H9 (cell line): Measurements from ENCODE around the gene UBE2N. TPM values are rescaled to one million over a fixed set of nuclear protein-coding genes. Genes with fewer than 3 reads are reported as not detected.

ENCODE experiments used
- DNase-seq: peaks from one replicate; pipeline ENCODE4 v3.0.0-alpha.2; 2017
- H2AFZ ChIP-seq: one replicate; pipeline ENCODE4 v1.6.1; 2013; ENCODE audit warnings: mild to moderate bottlenecking, low read length, control low read depth, moderate library complexity
- H2AK5ac ChIP-seq: 2 replicates; pipeline ENCODE4 v1.6.1; 2013; ENCODE audit warnings: low read length, control low read depth, mixed read lengths; ENCODE audit not compliant: insufficient read length
- H2BK120ac ChIP-seq: one replicate; pipeline ENCODE4 v1.6.1; 2013; ENCODE audit warnings: low read depth, mild to moderate bottlenecking, low read length, control low read depth, inconsistent platforms; ENCODE audit not compliant: poor library complexity, severe bottlenecking
- H2BK12ac ChIP-seq: 2 replicates; pipeline ENCODE4 v1.6.1; 2013; ENCODE audit warnings: low read length, control low read depth, mixed read lengths, low read depth; ENCODE audit not compliant: insufficient read length
- H2BK15ac ChIP-seq: 2 replicates; pipeline ENCODE4 v1.6.1; 2013; ENCODE audit warnings: low read depth, low read length, control low read depth
- H2BK20ac ChIP-seq: one replicate; pipeline ENCODE4 v1.6.1; 2013; ENCODE audit warnings: low read depth, mild to moderate bottlenecking, low read length, control low read depth, inconsistent platforms; ENCODE audit not compliant: poor library complexity, severe bottlenecking
- H2BK5ac ChIP-seq: 2 replicates; pipeline ENCODE4 v1.6.1; 2013; ENCODE audit warnings: low read length, control low read depth, mixed read lengths; ENCODE audit not compliant: insufficient read length
- H3K14ac ChIP-seq: 2 replicates; pipeline ENCODE4 v1.6.1; 2013; ENCODE audit warnings: low read length, control low read depth; ENCODE audit not compliant: insufficient read depth
- H3K18ac ChIP-seq: 2 replicates; pipeline ENCODE4 v1.6.1; 2013; ENCODE audit warnings: low read depth, mild to moderate bottlenecking, mixed read lengths, low read length, control low read depth; ENCODE audit not compliant: insufficient read length
- H3K23ac ChIP-seq: 2 replicates; pipeline ENCODE4 v1.6.1; 2013; ENCODE audit warnings: low read length, control low read depth, mixed read lengths, low read depth; ENCODE audit not compliant: insufficient read length
- H3K23me2 ChIP-seq: 2 replicates; pipeline ENCODE4 v1.6.1; 2013; ENCODE audit warnings: low read depth, mild to moderate bottlenecking, mixed read lengths, low read length, control low read depth; ENCODE audit not compliant: insufficient read length, poor library complexity, severe bottlenecking
- H3K27ac ChIP-seq: 2 replicates; pipeline ENCODE4 v1.5.1; 2013; ENCODE audit warnings: low read length, control low read depth, mixed read lengths, low read depth; ENCODE audit not compliant: insufficient read length
- H3K27me3 ChIP-seq: 2 replicates; pipeline ENCODE4 v1.6.1; 2013; ENCODE audit warnings: low read length, control low read depth, inconsistent platforms; ENCODE audit not compliant: insufficient read depth
- H3K4ac ChIP-seq: 2 replicates; pipeline ENCODE4 v1.6.1; 2013; ENCODE audit warnings: low read depth, mild to moderate bottlenecking, control low read depth, inconsistent platforms, low read length, moderate library complexity
- H3K4me1 ChIP-seq: 2 replicates; pipeline ENCODE4 v1.6.1; 2013; ENCODE audit warnings: low read length, control low read depth, inconsistent platforms; ENCODE audit not compliant: insufficient read depth
- H3K4me2 ChIP-seq: 2 replicates; pipeline ENCODE4 v1.6.1; 2013; ENCODE audit warnings: low read length, control low read depth, mixed read lengths; ENCODE audit not compliant: insufficient read length, insufficient read depth
- H3K56ac ChIP-seq: 2 replicates; pipeline ENCODE4 v1.6.1; 2013; ENCODE audit warnings: low read depth, mild to moderate bottlenecking, mixed read lengths, low read length, control low read depth; ENCODE audit not compliant: insufficient read length
- H3K79me1 ChIP-seq: 2 replicates; pipeline ENCODE4 v1.6.1; 2013; ENCODE audit warnings: low read depth, mild to moderate bottlenecking, moderate library complexity, low read length, control low read depth, inconsistent platforms; ENCODE audit not compliant: insufficient read depth, poor library complexity, severe bottlenecking
- H3K79me2 ChIP-seq: 2 replicates; pipeline ENCODE4 v1.6.1; 2013; ENCODE audit warnings: low read length, control low read depth, inconsistent platforms; ENCODE audit not compliant: insufficient read depth
- H3K9ac ChIP-seq: 2 replicates; pipeline ENCODE4 v1.6.1; 2013; ENCODE audit warnings: low read length, control low read depth, mixed read lengths; ENCODE audit not compliant: insufficient read length; ENCODE audit errors: extremely low read depth
- H3K9me3 ChIP-seq: one replicate; pipeline ENCODE4 v1.6.1; 2013; ENCODE audit warnings: low read depth, low read length, inconsistent platforms; ENCODE audit not compliant: control insufficient read depth
- H3T11ph ChIP-seq: one replicate; pipeline ENCODE4 v1.6.1; 2013; ENCODE audit warnings: mild to moderate bottlenecking, low read length, control low read depth, inconsistent platforms
- H4K20me1 ChIP-seq: one replicate; pipeline ENCODE4 v1.6.1; 2013; ENCODE audit not compliant: control insufficient read depth, insufficient read length, insufficient read depth
- H4K5ac ChIP-seq: 2 replicates; pipeline ENCODE4 v1.6.1; 2013; ENCODE audit warnings: low read depth, mild to moderate bottlenecking, mixed read lengths, low read length, control low read depth; ENCODE audit not compliant: insufficient read length
- H4K8ac ChIP-seq: replicated peaks from 2 replicates; pipeline ENCODE4 v1.6.1; 2013; ENCODE audit warnings: low read length, control low read depth, mixed read lengths, low read depth; ENCODE audit not compliant: insufficient read length
- H4K91ac ChIP-seq: 2 replicates; pipeline ENCODE4 v1.6.1; 2013; ENCODE audit warnings: low read depth, mild to moderate bottlenecking, moderate library complexity, mixed read lengths, low read length, control low read depth; ENCODE audit not compliant: insufficient read length
- H3K27ac Mint-ChIP-seq, 3 experiments: 2 replicates in 2 of 3; 3 replicates in 1 of 3; pipeline ENCODE4 v1.8.0; 2020 to 2021; ENCODE audit warnings: mixed read lengths in 3 of 3, mild to moderate bottlenecking in 1 of 3, moderate library complexity in 1 of 3
- H3K27me3 Mint-ChIP-seq: 2 replicates; pipeline ENCODE4 v1.8.0; 2021; ENCODE audit warnings: low read depth, mild to moderate bottlenecking, moderate library complexity, mixed read lengths
- H3K36me3 Mint-ChIP-seq, 3 experiments: 2 replicates in 2 of 3; 3 replicates in 1 of 3; pipeline ENCODE4 v1.8.0; 2020 to 2021; ENCODE audit warnings: low read depth in 3 of 3, mixed read lengths in 3 of 3; ENCODE audit not compliant: insufficient read depth in 1 of 3
- H3K4me1 Mint-ChIP-seq, 2 experiments: 2 replicates each; pipeline ENCODE4 v1.8.0; 2020; ENCODE audit warnings: mixed read lengths in 2 of 2
- H3K4me3 Mint-ChIP-seq, 2 experiments: 2 replicates in 1 of 2; 3 replicates in 1 of 2; pipeline ENCODE4 v1.8.0; 2020 to 2021; ENCODE audit warnings: mild to moderate bottlenecking in 2 of 2, mixed read lengths in 2 of 2, moderate library complexity in 1 of 2
- H3K9me3 Mint-ChIP-seq, 2 experiments: 2 replicates in 1 of 2; 3 replicates in 1 of 2; pipeline ENCODE4 v1.8.0; 2020; ENCODE audit warnings: mild to moderate bottlenecking in 2 of 2, mixed read lengths in 2 of 2, moderate library complexity in 1 of 2
- WGBS: extraction: QIAGEN DNeasy Blood & Tissue Kit; methylation state at CpG from one replicate; pipeline ENCODE4 v1.1.7; 2013; ENCODE audit warnings: missing lambda C conversion rate, low lambda C conversion rate, mixed read lengths; ENCODE audit not compliant: insufficient read length; ENCODE audit errors: extremely low coverage; 5-methylcytosine and 5-hydroxymethylcytosine counted together
- total RNA-seq: library from RNA; stranded (reverse); gene quantifications from 2 replicates; pipeline ENCODE4 v1.2.1, GENCODE V29; 2021
- TF ChIP-seq, protein P1 (sequence below): fragments of 200-600 bp; sonication (generic); conservative IDR thresholded peaks from 3 replicates; pipeline ENCODE4 v1.8.0; 2021; ENCODE audit warnings: antibody characterized with exemption, mild to moderate bottlenecking

The UBE2N gene
- total RNA-seq, 1 experiment from 2014 or later, result 192 TPM

DNA sequence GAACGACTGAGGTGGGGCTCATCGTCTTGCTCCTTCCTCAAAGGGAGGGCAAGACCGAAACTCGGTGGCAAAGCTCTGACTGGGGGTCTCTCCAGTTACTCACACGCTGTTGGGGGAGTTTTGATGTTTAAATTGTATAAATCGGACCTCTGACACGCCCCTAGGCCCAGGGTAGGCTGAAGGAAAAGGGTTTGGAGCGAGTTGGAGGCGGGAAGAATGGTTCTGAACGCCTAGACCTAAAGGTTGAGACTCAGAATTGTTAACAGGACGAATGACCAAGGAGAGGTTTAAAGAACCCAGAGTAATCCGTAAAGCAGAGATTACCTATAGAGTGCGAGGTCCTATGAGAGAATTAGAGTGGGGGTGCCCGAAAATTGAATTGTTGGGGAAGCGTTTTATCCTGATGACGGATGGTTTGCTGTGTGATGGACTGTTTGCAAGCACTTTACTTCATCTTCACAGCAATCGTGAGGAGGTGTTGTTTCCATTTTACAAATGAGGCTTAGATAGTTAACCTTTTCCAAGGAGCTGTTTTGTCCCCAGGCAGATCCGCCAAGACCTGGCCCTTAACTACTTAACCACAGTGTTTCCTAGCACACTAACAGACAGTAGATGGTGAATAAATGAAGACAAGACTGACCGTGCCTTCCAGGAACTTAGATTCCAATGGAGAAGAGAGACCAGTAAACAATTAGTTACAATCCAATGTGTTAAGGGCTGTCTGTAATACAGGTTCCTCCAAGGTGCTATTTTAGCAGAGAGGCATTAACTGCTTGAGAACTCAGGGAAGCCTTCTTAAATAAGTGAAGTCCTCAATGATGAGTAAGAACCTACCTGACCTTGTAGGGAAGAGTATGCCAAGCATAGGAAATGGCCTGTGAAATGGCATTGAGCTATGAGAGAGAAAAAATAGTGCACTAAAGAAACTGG is 929 bp upstream of the UBE2N start:
- Histone ChIP-seq H3K4me2 (peak overlapping the region; percentile 83), H4K5ac (peak overlapping the region; percentile 13), H2BK12ac (peak overlapping the region; percentile 10), H3K9me3 (no peaks in the 10 kb centered on the region), H3K27me3 (no peaks in the 10 kb centered on the region), H2BK20ac (no peak overlapping the region), H2BK5ac (no peak overlapping the region), H4K20me1 (no peaks in the 10 kb centered on the region), H3K23me2 (peaks cover 13% of the 10 kb centered on the region), H4K91ac (no peak overlapping the region), H3K27ac (peak overlapping the region; percentile 22), H3K9ac (peak overlapping the region; percentile 94), H2AK5ac (no peak overlapping the region), H2BK120ac (no peak overlapping the region), H4K8ac (no peak overlapping the region), H3K79me2 (peaks cover 32% of the 10 kb centered on the region), H3K56ac (no peak overlapping the region), H2AFZ (peak overlapping the region; percentile 7), H2BK15ac (no peak overlapping the region), H3K4ac (no peak overlapping the region; the same call in 1 of the 2 replicates), H3T11ph (no peak overlapping the region), H3K4me1 (peaks cover 5% of the 10 kb centered on the region; the same call in 1 of the 2 replicates), H3K14ac (peak overlapping the region; percentile 98), H3K23ac (no peak overlapping the region), H3K79me1 (no peaks in the 10 kb centered on the region), H3K18ac (peak overlapping the region; percentile 90)
- Mint-ChIP-seq H3K4me3 (peak overlapping the region; percentile 90 to 96), H3K27ac (peak overlapping the region; percentile 99 to 100 (median 99)), H3K36me3 (peaks cover 0 to 4% (median 3%) of the 10 kb centered on the region in 3 experiments; a peak in 2 of 7 replicates), H3K27me3 (no peaks in the 10 kb centered on the region), H3K4me1 (peaks cover 36 to 37% of the 10 kb centered on the region in 2 experiments), H3K9me3 (peaks cover 0 to 4% of the 10 kb centered on the region in 2 experiments; a peak in 1 of 5 replicates)
- no peak for DNase-seq
- WGBS, result no CpG with 5 or more reads among the region's 19 CpGs
- TF ChIP-seq, protein P1, sequence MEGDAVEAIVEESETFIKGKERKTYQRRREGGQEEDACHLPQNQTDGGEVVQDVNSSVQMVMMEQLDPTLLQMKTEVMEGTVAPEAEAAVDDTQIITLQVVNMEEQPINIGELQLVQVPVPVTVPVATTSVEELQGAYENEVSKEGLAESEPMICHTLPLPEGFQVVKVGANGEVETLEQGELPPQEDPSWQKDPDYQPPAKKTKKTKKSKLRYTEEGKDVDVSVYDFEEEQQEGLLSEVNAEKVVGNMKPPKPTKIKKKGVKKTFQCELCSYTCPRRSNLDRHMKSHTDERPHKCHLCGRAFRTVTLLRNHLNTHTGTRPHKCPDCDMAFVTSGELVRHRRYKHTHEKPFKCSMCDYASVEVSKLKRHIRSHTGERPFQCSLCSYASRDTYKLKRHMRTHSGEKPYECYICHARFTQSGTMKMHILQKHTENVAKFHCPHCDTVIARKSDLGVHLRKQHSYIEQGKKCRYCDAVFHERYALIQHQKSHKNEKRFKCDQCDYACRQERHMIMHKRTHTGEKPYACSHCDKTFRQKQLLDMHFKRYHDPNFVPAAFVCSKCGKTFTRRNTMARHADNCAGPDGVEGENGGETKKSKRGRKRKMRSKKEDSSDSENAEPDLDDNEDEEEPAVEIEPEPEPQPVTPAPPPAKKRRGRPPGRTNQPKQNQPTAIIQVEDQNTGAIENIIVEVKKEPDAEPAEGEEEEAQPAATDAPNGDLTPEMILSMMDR, result 0 out of 3 replicates have a peak, but pooled peaks have one; percentile 15
